ENCODE data around the gene THBS3. TPM values are rescaled to one million over a fixed set of nuclear protein-coding genes. Genes with fewer than 3 reads are reported as not detected.
"Not testable (repeated sequence)": the region's sequence is repeated elsewhere in the genome, so short reads cannot be mapped to it uniquely, and the experiment has no call there.

The THBS3 gene
- total RNA-seq, 1 donor: 66.6 TPM

DNA sequence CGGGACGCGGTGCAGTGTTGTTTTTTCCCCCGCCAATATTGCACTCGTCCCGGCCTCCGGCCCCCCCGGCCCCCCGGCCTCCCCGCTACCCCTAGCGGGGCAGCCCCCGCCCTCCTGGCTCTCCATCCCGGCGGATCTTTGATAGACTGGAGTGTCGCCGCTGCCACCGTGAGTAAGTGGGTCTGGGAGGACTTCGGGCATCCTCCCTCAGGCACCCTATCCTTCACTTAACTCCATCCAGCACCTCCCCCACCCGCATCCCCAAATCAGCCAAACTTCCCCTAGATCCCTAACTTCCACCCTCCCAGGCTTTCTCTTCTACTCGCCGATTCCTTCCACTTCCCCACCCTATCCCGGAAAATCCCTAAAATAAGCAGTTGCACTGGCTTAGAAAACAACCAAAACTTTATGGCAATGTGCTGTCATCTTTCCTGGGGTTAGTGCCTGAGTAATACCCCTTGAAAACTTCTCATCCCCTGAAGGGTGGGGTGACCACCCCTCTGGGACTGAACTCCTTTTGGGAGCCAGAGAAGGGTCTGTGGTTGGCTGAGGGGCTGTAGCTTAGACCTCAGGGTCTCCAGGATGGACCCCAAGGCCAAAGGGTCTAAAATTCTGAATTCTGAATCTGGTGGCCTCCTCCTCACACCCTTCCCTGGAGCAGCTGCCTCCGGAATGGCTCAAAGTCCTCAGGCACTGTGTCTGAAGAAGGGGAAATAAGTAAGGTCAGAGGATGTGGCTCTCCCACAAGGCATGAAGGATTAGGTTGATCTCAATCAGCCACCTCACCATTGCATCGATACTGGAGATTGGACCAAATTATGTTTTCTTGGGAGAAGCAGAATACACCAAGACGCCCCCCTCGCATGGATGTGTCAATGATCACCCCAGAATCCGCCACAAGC is 12.2 kb downstream of the THBS3 start:
- TF ChIP-seq, protein P1, sequence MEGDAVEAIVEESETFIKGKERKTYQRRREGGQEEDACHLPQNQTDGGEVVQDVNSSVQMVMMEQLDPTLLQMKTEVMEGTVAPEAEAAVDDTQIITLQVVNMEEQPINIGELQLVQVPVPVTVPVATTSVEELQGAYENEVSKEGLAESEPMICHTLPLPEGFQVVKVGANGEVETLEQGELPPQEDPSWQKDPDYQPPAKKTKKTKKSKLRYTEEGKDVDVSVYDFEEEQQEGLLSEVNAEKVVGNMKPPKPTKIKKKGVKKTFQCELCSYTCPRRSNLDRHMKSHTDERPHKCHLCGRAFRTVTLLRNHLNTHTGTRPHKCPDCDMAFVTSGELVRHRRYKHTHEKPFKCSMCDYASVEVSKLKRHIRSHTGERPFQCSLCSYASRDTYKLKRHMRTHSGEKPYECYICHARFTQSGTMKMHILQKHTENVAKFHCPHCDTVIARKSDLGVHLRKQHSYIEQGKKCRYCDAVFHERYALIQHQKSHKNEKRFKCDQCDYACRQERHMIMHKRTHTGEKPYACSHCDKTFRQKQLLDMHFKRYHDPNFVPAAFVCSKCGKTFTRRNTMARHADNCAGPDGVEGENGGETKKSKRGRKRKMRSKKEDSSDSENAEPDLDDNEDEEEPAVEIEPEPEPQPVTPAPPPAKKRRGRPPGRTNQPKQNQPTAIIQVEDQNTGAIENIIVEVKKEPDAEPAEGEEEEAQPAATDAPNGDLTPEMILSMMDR (IDR thresholded peaks at IDR 0.05; ENCODE audit: extremely low read depth, low read depth, low read length): no peak
- Histone ChIP-seq H3K4me1 (ENCODE audit: insufficient read depth, low read length) (peaks cover 22% of the 10 kb centered on the region), H2AFZ (ENCODE audit: low read length) (no peak overlapping the region), H3K27me3 (ENCODE audit: insufficient read depth, low read length) (no peaks in the 10 kb centered on the region), H3K79me2 (ENCODE audit: insufficient read depth, low read length) (peaks cover 14% of the 10 kb centered on the region), H4K20me1 (ENCODE audit: insufficient read depth, low read length) (no peaks in the 10 kb centered on the region), H3K4me3 (ENCODE audit: insufficient read depth, low read length) (peak overlapping the region; percentile 67), H3K27ac (ENCODE audit: low read depth, low read length) (peak overlapping the region; percentile 13), H3K36me3 (ENCODE audit: insufficient read depth, low read length) (peaks cover 18% of the 10 kb centered on the region), H3K4me2 (ENCODE audit: insufficient read depth, low read length) (peak overlapping the region; percentile 93), H3K9me3 (ENCODE audit: low read depth, low read length) (no peaks in the 10 kb centered on the region)
- DNase-seq (ENCODE audit: insufficient read length, low spot score, missing footprints): peak; percentile 93

DNA sequence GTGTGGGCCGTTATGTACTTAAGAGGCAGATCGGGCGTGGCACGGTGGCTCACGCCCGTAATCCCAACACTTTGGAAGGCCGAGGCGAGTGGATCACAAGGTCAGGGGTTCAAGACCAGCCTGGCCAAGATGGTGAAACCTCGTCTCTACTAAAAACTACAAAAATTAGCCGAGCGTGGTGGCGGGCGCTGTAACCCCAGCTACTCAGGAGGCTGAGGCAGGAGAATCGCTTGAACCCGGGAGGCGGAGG is 13.8 kb downstream of the THBS3 start:
- peaks cover 15% of the 10 kb centered on the region for H3K36me3 ChIP-seq (ENCODE audit: insufficient read depth, low read length)
- peak overlapping the region; percentile 93 for H3K4me2 ChIP-seq (ENCODE audit: insufficient read depth, low read length)
- peaks cover 14% of the 10 kb centered on the region for H3K79me2 ChIP-seq (ENCODE audit: insufficient read depth, low read length)
- H3K9me3 ChIP-seq (ENCODE audit: low read depth, low read length); DNase-seq (ENCODE audit: insufficient read length, low spot score, missing footprints); H3K27me3 ChIP-seq (ENCODE audit: insufficient read depth, low read length); H4K20me1 ChIP-seq (ENCODE audit: insufficient read depth, low read length): not testable (repeated sequence)
- H3K4me3 ChIP-seq (ENCODE audit: insufficient read depth, low read length): peak overlapping the region; percentile 67
- peaks cover 22% of the 10 kb centered on the region for H3K4me1 ChIP-seq (ENCODE audit: insufficient read depth, low read length)
- H2AFZ ChIP-seq (ENCODE audit: low read length): peak overlapping the region; percentile 97
- peak overlapping the region; percentile 92 for H3K27ac ChIP-seq (ENCODE audit: low read depth, low read length)

DNA sequence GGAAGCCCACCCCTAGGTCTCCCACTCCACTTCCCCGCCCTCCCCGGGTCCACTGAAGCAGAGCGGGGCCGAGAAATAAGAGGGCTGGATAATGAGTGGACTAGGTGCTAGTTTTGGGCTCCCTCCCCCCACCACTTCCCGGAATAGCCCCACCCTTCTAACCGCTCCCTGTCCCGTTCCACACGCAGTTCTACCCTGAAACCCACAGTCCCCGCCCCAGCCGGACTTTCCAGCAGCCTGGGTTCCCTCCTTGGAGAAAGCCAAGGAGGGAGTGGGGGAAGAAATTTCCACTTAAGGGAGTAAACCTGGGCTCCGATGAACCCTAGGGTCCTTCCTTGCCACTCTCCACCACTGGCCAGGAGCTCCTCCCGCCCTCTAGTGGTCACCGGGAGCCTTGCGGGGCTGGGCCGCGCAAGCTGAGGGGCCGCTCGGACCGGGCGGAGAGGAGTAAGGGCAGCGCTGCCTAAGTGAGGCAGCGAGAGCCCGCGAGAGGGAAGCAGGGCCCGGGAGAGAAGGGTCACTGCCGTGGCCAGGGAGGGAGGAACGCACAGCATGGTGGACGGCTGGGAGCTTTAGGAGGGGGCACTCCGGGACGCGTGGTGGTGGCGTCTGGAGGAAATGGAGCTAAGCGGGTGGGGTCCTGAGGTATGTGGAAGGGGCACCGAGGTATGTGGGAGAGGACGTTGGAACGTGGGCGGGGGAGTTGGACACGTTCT is 14.3 kb downstream of the THBS3 start:
- H3K79me2 ChIP-seq (ENCODE audit: insufficient read depth, low read length): peaks cover 14% of the 10 kb centered on the region
- TF ChIP-seq, protein P1 (IDR thresholded peaks at IDR 0.05; ENCODE audit: extremely low read depth, low read depth, low read length): peak; percentile 98
- H3K4me2 ChIP-seq (ENCODE audit: insufficient read depth, low read length): peak overlapping the region; percentile 93
- peaks cover 22% of the 10 kb centered on the region for H3K4me1 ChIP-seq (ENCODE audit: insufficient read depth, low read length)
- H3K9me3 ChIP-seq (ENCODE audit: low read depth, low read length): no peaks in the 10 kb centered on the region
- H3K27ac ChIP-seq (ENCODE audit: low read depth, low read length): peak overlapping the region; percentile 92
- peak overlapping the region; percentile 97 for H2AFZ ChIP-seq (ENCODE audit: low read length)
- peak overlapping the region; percentile 67 for H3K4me3 ChIP-seq (ENCODE audit: insufficient read depth, low read length)
- no peaks in the 10 kb centered on the region for H3K27me3 ChIP-seq (ENCODE audit: insufficient read depth, low read length)
- DNase-seq (ENCODE audit: insufficient read length, low spot score, missing footprints): peak; percentile 100
- no peaks in the 10 kb centered on the region for H4K20me1 ChIP-seq (ENCODE audit: insufficient read depth, low read length)
- H3K36me3 ChIP-seq (ENCODE audit: insufficient read depth, low read length): peaks cover 12% of the 10 kb centered on the region

DNA sequence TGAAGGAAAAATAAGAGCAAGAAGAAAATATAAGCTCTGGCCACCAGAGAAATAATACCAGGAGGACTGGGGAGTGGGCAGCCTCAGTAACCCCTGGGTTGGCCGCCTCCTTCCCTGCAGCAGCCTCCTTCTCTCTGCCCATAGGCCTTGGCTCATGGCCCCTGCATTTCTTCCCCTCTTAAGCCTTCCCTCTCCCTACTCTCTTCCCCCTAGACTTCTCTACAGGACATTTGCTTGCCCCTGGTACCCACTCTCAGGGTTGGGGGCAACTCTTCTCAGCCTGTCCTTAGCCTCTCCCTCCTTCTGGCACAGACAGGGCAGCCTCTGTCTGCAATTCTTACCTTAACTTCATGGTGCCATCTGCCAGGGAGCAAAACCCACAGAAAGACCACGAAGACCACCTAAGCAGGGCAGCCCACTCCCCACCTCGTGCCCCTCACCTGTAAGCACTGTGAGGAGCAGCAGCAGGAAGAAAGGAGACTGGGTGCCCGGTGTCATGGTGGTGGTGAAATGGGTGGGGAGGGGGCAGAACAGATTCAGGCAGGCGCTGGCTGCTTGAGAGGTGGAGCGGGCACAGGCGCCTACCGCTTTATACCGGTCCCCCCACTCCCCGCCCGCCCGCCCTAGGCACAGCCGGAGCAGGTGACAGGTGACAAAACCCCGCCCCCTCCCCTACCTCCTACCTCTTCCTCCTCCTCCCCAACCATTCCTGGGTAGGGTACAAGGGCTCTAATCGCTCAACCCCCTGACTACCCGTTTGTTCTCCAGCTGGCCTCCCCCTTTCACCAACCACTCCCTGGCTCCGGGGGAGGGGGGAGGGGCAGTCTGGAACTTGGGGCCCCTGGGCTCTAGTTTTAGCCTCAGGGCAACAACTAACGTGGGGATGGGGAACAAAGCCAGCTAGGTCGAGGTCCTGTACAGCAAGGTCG is 15.1 kb downstream of the THBS3 start:
- Histone ChIP-seq H4K20me1 (ENCODE audit: insufficient read depth, low read length) (no peaks in the 10 kb centered on the region), H3K27ac (ENCODE audit: low read depth, low read length) (no peak overlapping the region), H3K4me1 (ENCODE audit: insufficient read depth, low read length) (peaks cover 22% of the 10 kb centered on the region), H3K27me3 (ENCODE audit: insufficient read depth, low read length) (no peaks in the 10 kb centered on the region), H3K9me3 (ENCODE audit: low read depth, low read length) (no peaks in the 10 kb centered on the region), H3K4me3 (ENCODE audit: insufficient read depth, low read length) (peak overlapping the region; percentile 67), H3K4me2 (ENCODE audit: insufficient read depth, low read length) (peak overlapping the region; percentile 93), H2AFZ (ENCODE audit: low read length) (peak overlapping the region; percentile 97), H3K36me3 (ENCODE audit: insufficient read depth, low read length) (peaks cover 7% of the 10 kb centered on the region), H3K79me2 (ENCODE audit: insufficient read depth, low read length) (peaks cover 14% of the 10 kb centered on the region)
- peak; percentile 86 for DNase-seq (ENCODE audit: insufficient read length, low spot score, missing footprints)
- TF ChIP-seq, protein P1 (IDR thresholded peaks at IDR 0.05; ENCODE audit: extremely low read depth, low read depth, low read length): no peak
